NCI-H1048 (cell line): ENCODE results near the gene TSKU.

Experiments
- DNase-seq: peaks from one replicate; lab custom pipeline; 2025; lab: John Stamatoyannopoulos, UW

The TSKU gene

GRCh38 chr11:76783294-76783895 lies at the start of gene TSKU:
Gene TSKU, plus strand, starts transcription at chr11:76783356. Its CDS starts 12,261 bp downstream, at chr11:76795617.
- no peak for DNase-seq

- peak; percentile 44 for DNase-seq
Measured at GRCh38 chr11:76733906-76734305, 49.2 kb upstream of the TSKU start.

DNA sequence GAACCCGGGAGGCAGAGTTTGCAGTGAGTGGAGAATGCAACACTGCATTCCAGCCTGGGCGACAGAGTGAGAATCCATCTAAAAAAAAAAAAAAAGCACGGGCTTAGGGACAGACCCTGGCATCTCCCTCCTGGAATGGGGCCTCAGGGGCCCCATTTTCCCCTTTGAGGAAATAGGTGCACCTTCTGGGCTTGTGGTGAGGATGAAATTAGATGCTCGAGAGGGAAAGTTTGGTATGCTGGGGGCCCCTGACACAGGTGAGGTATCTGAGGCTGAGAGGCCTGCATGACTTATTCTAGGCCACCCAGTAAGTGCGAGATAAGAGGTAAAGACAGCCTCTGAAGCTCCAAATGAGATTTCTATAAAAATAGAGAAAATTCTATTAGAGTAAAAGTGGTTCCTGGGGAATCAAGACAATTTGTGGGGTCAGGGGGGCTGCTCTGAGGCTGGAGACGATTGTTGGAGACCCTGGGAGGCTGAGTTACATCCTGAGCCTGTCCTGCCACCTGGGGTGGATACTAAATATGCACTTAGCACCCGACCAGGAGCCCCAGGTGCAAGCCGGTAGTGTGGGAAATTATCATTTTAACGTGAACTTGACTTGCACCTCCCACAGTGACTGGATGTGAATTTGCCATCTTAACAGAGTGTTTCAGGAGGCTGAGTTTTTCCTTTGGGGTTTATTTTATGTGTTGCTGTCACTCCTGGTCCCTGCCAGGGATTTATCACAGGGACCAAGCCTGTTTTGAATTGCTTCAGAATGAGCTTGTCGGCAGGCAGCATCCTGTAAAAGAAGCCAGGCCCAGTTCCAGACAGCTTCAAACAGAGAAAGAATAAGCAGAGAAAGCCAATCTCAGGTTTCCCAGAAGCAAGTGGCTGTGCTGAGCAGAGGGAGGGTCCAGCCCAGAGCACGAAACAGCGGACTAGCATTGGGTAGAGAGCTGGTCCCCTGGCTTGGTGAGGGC lies 48.4 kb upstream of the TSKU start:
- no peak for DNase-seq

DNA sequence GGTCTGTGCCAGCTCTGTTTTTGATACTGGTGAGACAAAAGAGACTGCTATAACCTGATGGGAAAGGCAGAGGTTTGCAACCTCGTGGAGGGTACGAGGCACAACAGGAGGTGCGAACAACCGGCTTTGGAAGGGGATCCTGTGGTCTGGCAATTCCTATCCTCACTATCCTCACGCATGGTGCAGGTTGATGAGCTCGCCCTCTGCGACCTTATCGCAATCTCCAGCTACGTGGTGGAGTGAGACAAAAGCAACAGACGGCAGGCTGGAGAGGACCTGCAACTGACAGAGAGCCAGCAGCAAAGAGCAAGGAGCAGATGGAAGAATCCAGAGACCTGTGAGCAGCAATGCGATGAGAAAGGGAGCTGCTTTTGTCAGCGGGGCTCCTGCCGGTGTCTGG lies 47.3 kb upstream of the TSKU start:
- no peak for DNase-seq

DNA sequence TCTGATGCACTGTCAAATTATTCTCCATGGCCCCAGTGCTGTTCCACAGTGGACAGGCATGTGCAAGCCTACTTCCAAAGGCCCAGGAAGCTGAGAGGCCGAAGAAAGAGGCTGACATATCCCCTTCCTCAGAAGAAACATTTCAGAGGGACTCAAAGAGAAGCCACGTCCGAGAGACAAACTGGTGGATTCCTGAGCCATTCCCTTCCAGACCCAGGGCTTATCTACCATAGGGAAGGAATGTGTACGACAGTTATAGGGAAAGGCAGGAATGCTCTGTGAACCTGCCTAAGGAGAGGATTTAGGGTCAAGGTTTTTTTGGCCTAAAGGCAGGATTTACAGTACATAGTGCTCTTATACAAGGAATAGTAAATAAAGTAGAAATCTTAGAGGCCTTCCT lies 46.9 kb upstream of the TSKU start:
- DNase-seq = no peak

GRCh38 chr11:76736773-76737495 lies 46.2 kb upstream of the TSKU start:
- no peak for DNase-seq

DNA sequence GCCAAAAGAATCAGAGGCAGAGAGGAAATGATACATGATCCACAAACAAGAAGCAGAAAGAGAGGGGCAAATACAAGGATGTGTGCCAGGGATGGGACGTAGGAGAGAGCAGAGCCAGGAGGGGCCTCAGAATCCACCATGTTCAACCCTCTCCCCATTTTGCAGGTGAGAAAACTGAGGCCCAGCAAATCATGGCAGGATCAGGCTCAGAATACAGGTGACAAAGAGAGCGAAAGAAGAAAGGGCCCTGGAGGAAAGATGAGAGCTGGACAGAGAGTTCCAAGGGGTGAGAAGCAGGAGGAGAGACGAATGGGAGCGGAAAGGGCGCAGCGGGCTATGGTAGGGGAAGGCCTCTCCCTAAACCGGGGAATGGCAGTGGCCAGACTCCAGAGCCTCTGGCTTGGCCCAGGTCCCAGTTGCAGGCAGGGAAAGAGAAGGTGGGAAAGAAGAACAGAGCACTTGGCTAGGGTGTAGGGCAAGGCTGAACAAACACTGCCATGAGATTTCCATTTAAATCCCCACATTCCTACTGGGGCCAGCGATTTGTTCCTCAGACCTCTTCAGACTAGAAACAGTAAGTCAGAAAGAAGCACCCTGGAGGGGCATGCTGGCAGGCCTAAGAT lies 44.4 kb upstream of the TSKU start:
- no peak for DNase-seq

DNA sequence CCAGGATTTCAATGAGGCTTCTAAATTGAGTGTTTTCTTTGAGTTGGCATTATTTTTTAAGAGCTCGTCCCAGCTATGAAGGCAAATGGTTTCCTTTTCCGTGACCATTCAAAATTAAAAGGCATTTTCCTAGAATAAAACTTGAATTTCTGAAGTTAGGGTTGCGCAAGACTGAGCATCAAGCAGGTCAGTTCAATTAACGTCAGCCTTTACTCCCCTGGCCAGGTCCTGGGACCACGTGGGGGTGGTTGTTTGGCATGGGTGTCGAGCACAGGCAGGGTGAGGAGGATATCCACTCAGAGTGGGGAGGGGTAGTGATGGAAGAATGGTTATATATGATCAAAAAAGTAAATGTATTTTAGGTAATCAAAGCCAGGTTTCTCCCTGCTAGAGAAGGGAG lies 43.4 kb upstream of the TSKU start:
- DNase-seq = no peak

- no peak for DNase-seq
Measured at GRCh38 chr11:76740772-76741171, 42.4 kb upstream of the TSKU start.

- DNase-seq = no peak
Measured at GRCh38 chr11:76742902-76743301, 40.3 kb upstream of the TSKU start.

GRCh38 chr11:76744186-76745043 lies 38.7 kb upstream of the TSKU start:
- DNase-seq = no peak

DNA sequence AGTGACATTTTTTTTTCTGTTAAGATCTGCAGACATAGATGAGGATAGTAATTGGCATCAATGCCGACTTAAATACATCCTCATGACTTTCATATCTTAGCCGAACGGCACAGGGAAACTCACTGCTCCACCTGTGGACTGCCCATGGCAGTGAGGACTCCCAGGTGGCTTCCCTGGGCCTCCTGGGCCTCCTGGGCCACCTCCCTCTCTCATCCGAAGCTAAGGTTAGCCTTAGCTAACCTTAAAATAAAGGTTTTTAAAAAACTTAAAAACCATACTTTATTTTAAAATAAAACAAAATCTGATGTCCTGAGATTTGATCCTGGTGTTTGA lies 38.1 kb upstream of the TSKU start:
- no peak for DNase-seq

- no peak for DNase-seq
Measured at GRCh38 chr11:76745561-76746207, 37.5 kb upstream of the TSKU start.

- DNase-seq = no peak
Measured at GRCh38 chr11:76747153-76747914, 35.8 kb upstream of the TSKU start.

DNA sequence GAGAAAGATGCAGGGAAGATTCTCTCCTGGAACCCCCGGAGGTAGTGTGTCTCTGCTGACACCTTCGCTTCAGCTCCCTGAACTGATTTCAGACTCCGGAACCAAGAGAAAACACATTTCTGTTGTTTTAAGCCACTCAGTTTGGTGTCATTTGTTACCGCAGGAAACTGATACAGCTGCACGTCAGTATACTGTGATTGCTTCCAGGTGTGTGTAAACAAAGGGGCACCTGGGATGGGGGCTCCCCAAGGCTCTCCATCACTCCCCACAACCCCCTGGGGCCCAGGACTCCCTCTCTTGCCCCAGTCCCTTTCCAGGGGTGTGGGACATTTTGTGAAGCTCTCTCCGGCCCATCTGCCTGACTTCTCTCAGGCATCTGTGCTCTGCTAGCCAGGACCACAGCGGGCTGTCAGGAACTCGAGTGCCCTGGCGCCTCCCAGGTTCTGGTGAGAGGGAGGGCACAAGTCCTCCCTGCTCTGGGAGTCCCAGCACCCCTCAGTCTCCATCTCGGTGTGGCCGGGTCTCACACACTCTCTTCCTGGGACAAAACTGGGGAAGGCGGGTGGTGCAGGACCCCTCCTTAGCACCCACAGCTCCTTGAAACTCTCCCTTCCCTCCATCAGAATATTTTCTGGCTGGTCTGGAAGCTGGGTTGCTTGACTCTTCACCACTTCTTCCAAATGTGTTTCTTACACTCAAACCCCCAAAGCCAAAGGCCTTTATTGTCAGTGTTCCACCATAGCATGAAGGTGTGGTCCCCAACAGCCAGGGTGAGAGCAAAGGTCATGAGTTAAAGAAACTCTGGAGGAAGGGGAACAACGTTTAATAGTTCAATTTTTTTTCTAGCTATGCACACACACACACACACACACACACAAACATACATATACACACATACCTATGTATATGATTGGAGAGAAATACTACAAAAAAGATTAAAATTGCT lies 35.0 kb upstream of the TSKU start:
- DNase-seq = no peak

GRCh38 chr11:76748948-76749347 lies 34.2 kb upstream of the TSKU start:
- DNase-seq = no peak

DNA sequence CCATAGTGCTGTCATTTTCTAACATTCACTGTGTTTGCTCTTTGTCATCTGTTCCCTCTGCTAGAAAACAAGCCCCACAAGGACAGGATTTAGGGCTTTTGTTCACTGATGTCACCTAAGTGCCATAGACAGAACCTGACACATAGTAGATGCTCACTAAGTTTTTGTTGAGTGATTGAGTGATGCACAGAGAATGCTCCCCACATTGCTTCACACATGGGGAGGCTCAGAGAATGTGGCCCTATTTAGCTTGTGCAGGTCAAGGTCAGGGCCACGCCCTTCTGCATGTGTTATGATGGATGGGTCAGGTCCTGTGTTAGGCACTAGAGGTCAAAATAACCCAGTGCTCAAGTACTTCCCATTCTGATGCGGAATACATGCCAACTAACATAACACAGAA lies 33.1 kb upstream of the TSKU start:
- no peak for DNase-seq

GRCh38 chr11:76750746-76751145 lies 32.4 kb upstream of the TSKU start:
- DNase-seq = no peak
